ENCODE measurements around the gene IGFN1. TPM values are rescaled to one million over a fixed set of nuclear protein-coding genes. Genes with fewer than 3 reads are reported as not detected.

The IGFN1 gene
- total and polyA plus RNA-seq, 7 donors: 2.7 to 442 (median 33.1) TPM

GRCh38 chr1:201240171-201240570 is 49.5 kb downstream of the IGFN1 start:
- 95 to 99% (median 96%) methylated on average over 3 of the region's 3 CpGs for WGBS, 3 donors
- Histone ChIP-seq H3K36me3 (ENCODE audit: insufficient read depth in 1 of 2, low read depth in 1 of 2) (no peaks in the 10 kb centered on the region), H3K9me3 (no peaks in the 10 kb centered on the region), H3K27ac (no peak overlapping the region), H3K27me3 (ENCODE audit: insufficient read depth in 3 of 3, low read length in 2 of 3) (peaks cover 0 to 10% (median 0%) of the 10 kb centered on the region in 3 donors), H3K4me1 (no peaks in the 10 kb centered on the region), H3K4me3 (no peak overlapping the region)
- intact Hi-C loops (cut with DNase I): no loop called here
- DNase-seq: no peak
- no peak for TF ChIP-seq CTCF (IDR thresholded peaks at IDR 0.05)
- no peak for ATAC-seq

- no peaks in the 10 kb centered on the region for H3K36me3 ChIP-seq (ENCODE audit: insufficient read depth in 1 of 2, low read depth in 1 of 2)
- H3K27me3 ChIP-seq (ENCODE audit: insufficient read depth in 3 of 3, low read length in 2 of 3): peaks cover 0 to 10% (median 0%) of the 10 kb centered on the region in 3 donors
- WGBS, 3 donors: 69 to 86% (median 84%) methylated on average over 2 of the region's 2 CpGs
- H3K9me3 ChIP-seq: no peaks in the 10 kb centered on the region
- H3K4me1 ChIP-seq: no peaks in the 10 kb centered on the region
- intact Hi-C loops (cut with DNase I): no loop called here
- DNase-seq (no peak), ATAC-seq (no peak)
- H3K27ac ChIP-seq: no peak overlapping the region
- TF ChIP-seq CTCF (IDR thresholded peaks at IDR 0.05): no peak
- no peak overlapping the region for H3K4me3 ChIP-seq
Observed at GRCh38 chr1:201241736-201242135, 51.1 kb downstream of the IGFN1 start.

- 58 to 75% (median 72%) methylated on average over 1 of the region's 1 CpG for WGBS, 3 donors
- no peak for TF ChIP-seq CTCF (IDR thresholded peaks at IDR 0.05)
- intact Hi-C loops (cut with DNase I): no loop called here
Observed at GRCh38 chr1:201245082-201245481, 54.5 kb downstream of the IGFN1 start.

GRCh38 chr1:201248721-201249559 is 58.3 kb downstream of the IGFN1 start:
- no peaks in the 10 kb centered on the region for H3K36me3 ChIP-seq (ENCODE audit: insufficient read depth in 1 of 2, low read depth in 1 of 2)
- DNase-seq (no peak), ATAC-seq (no peak)
- H3K9me3 ChIP-seq: no peaks in the 10 kb centered on the region
- no peak overlapping the region for H3K27ac ChIP-seq
- intact Hi-C loops (cut with DNase I): no loop called here
- no peaks in the 10 kb centered on the region for H3K4me1 ChIP-seq
- H3K27me3 ChIP-seq (ENCODE audit: insufficient read depth in 3 of 3, low read length in 2 of 3): no peaks in the 10 kb centered on the region
- WGBS, 3 donors: 95 to 96% (median 95%) methylated on average over 14 of the region's 14 CpGs
- no peak for TF ChIP-seq CTCF (IDR thresholded peaks at IDR 0.05)
- H3K4me3 ChIP-seq: no peak overlapping the region

More at GRCh38 chr1:201245082-201245481, 54.5 kb downstream of the IGFN1 start:
- DNase-seq: no peak
- peaks cover 0 to 10% (median 0%) of the 10 kb centered on the region in 3 donors for H3K27me3 ChIP-seq (ENCODE audit: insufficient read depth in 3 of 3, low read length in 2 of 3)
- H3K36me3 ChIP-seq (ENCODE audit: insufficient read depth in 1 of 2, low read depth in 1 of 2): no peaks in the 10 kb centered on the region
- no peak for ATAC-seq
- H3K27ac ChIP-seq: no peak overlapping the region
- no peaks in the 10 kb centered on the region for H3K4me1 ChIP-seq
- no peak overlapping the region for H3K4me3 ChIP-seq
- H3K9me3 ChIP-seq: no peaks in the 10 kb centered on the region

All from psoas muscle (tissue), 8 donors.